A549 treated with dexamethasone at 1 μM for 4 hours (cell line): ENCODE data around the gene ICOSLG. TPM values are rescaled to one million over a fixed set of nuclear protein-coding genes. Genes with fewer than 3 reads are reported as not detected.

ENCODE experiments used
- total RNA-seq: library from RNA; stranded (reverse); fragments of 200-300 nt; extraction: Qiagen RNA extraction; gene quantifications from 5 replicates; pipeline ENCODE4 v1.2.3, GENCODE V29; 2022

The ICOSLG gene, protein sequence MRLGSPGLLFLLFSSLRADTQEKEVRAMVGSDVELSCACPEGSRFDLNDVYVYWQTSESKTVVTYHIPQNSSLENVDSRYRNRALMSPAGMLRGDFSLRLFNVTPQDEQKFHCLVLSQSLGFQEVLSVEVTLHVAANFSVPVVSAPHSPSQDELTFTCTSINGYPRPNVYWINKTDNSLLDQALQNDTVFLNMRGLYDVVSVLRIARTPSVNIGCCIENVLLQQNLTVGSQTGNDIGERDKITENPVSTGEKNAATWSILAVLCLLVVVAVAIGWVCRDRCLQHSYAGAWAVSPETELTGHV
- 4.0 to 5.6 TPM (median 4.5 TPM) in 5 replicates for total RNA-seq

DNA sequence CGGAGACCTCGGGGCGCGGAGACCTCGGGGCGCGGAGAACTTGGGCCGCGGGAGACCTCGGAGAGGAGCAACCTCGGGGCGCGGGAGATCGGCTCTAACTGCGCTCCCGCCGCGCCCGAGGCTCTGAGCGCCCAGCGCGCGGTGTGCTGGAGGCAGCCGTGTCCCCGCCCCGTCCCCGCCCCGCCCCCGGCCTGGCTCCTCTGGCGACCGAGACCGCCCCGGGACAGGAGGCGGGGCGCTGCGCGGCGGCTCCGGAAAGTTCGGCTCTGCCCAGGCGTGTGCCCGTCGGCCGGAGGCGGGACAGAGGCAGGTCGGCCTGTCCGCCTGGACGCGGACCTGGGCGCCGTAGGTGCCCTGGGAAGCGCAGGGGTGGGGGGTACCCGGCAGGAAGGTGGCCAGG is at the start of gene ICOSLG:
TSS of gene ICOSLG (minus strand) at position 102 of the 400 bp plus-strand sequence. CDS start 126 bp downstream, outside the sequence.

DNA sequence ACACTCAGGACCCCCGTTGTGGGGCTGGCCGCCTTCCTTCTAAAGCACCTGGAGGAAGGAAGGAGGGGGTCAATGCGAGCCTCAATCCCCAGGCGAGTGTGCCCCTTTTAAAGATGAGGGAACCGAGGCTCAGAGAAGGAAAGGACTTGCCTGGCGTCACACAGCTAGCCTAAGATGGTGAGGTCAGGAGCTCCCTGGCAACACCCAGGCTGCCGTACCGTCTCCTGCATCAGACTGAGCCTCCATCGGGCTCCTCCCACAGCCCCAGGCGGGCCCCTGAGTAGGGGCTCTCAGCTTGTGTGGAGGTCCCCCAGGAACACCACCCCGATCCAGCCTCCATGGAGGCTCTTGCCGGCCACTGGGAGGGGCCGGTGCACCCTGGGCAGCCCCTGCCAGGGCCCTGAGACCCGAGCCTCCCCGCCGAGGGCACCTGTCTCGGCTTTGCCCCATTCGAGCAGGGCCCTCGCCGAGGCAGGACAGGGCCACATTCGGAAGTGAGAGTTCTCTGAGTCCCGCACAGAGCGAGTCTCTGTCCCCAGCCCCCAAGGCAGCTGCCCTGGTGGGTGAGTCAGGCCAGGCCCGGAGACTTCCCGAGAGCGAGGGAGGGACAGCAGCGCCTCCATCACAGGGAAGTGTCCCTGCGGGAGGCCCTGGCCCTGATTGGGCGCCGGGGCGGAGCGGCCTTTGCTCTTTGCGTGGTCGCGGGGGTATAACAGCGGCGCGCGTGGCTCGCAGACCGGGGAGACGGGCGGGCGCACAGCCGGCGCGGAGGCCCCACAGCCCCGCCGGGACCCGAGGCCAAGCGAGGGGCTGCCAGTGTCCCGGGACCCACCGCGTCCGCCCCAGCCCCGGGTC is 44.6 kb upstream of the ICOSLG start, which contains the start of gene AIRE:
TSS of gene AIRE (plus strand) at position 739 of the 855 bp plus-strand sequence. CDS start 131 bp downstream, outside the sequence.

GRCh38 chr21:44261675-44262295 is 21.0 kb upstream of the ICOSLG start, which contains the start of gene DNMT3L:
TSS of gene DNMT3L (minus strand) at chr21:44261897. CDS start at chr21:44261259, 638 bp downstream.

Other genes starting within 250 kb of the ICOSLG start
- gene TRAPPC10, start 228.6 kb downstream of the ICOSLG start, total RNA-seq: 13.4 to 22.4 TPM (median 20.0 TPM) in 5 replicates
- 0.41 to 3.2 TPM (median 2.0 TPM) in 5 replicates for gene PWP2, start 133.5 kb downstream of the ICOSLG start, total RNA-seq
- 2.1 to 5.1 TPM (median 3.8 TPM) in 5 replicates for gene GATD3, start 107.3 kb downstream of the ICOSLG start, total RNA-seq
- not detected in 5 replicates for gene DNMT3L, start 21.0 kb upstream of the ICOSLG start, total RNA-seq
- not detected in 5 replicates for gene AIRE, start 44.9 kb upstream of the ICOSLG start, total RNA-seq
- 34.4 to 59.5 TPM (median 51.7 TPM) in 5 replicates for gene PFKL, start 59.1 kb upstream of the ICOSLG start, total RNA-seq
- 5.1 to 8.7 TPM (median 6.7 TPM) in 5 replicates for gene CFAP410, start 98.4 kb upstream of the ICOSLG start, total RNA-seq
- gene TRPM2, start 112.7 kb upstream of the ICOSLG start, total RNA-seq: 6.5 to 9.8 TPM (median 7.8 TPM) in 5 replicates
- 1.7 to 2.5 TPM (median 2.4 TPM) in 5 replicates for gene LRRC3, start 214.6 kb upstream of the ICOSLG start, total RNA-seq